Amniotic stem cell (primary cell): Measurements from ENCODE around the gene TBC1D22A.

ENCODE experiments used
- DNase-seq: peaks from one replicate; lab custom pipeline; 2025; lab: John Stamatoyannopoulos, UW

TBC1D22A gene

GRCh38 chr22:46795845-46796565 lies 33.6 kb downstream of the TBC1D22A start:
- no peak for DNase-seq

- DNase-seq = no peak
These were observed 34.2 kb downstream of the TBC1D22A start for GRCh38 chr22:46796566-46797195.

GRCh38 chr22:46797355-46797754 lies 34.9 kb downstream of the TBC1D22A start:
- DNase-seq = no peak

- DNase-seq = no peak
These were observed 35.6 kb downstream of the TBC1D22A start for GRCh38 chr22:46798041-46798365.

GRCh38 chr22:46798366-46799350 lies 36.2 kb downstream of the TBC1D22A start:
- no peak for DNase-seq

GRCh38 chr22:46799626-46800025 lies 37.2 kb downstream of the TBC1D22A start:
- DNase-seq = no peak

GRCh38 chr22:46800102-46800857 lies 37.8 kb downstream of the TBC1D22A start:
- DNase-seq = no peak

GRCh38 chr22:46801331-46801811 lies 38.9 kb downstream of the TBC1D22A start:
- no peak for DNase-seq

GRCh38 chr22:46801826-46802607 lies 39.6 kb downstream of the TBC1D22A start:
- no peak for DNase-seq

GRCh38 chr22:46802608-46803027 lies 40.2 kb downstream of the TBC1D22A start:
- no peak for DNase-seq

GRCh38 chr22:46803031-46803880 lies 40.8 kb downstream of the TBC1D22A start:
- DNase-seq = no peak

- no peak for DNase-seq
These were observed 41.5 kb downstream of the TBC1D22A start for GRCh38 chr22:46803936-46804335.

- no peak for DNase-seq
These were observed 44.3 kb downstream of the TBC1D22A start for GRCh38 chr22:46806794-46807193.

- no peak for DNase-seq
These were observed 45.0 kb downstream of the TBC1D22A start for GRCh38 chr22:46807458-46807857.

- DNase-seq = no peak
These were observed 46.9 kb downstream of the TBC1D22A start for GRCh38 chr22:46809153-46809885.

- no peak for DNase-seq
These were observed 48.7 kb downstream of the TBC1D22A start for GRCh38 chr22:46810856-46811786.

GRCh38 chr22:46812034-46812605 lies 49.7 kb downstream of the TBC1D22A start:
- no peak for DNase-seq

- no peak for DNase-seq
These were observed 50.3 kb downstream of the TBC1D22A start for GRCh38 chr22:46812788-46813187.
